ENCODE data around the gene CYP2C19.
"Not testable (repeated sequence)": the region's sequence is repeated elsewhere in the genome, so short reads cannot be mapped to it uniquely, and the experiment has no call there.

Gene CYP2C19

DNA sequence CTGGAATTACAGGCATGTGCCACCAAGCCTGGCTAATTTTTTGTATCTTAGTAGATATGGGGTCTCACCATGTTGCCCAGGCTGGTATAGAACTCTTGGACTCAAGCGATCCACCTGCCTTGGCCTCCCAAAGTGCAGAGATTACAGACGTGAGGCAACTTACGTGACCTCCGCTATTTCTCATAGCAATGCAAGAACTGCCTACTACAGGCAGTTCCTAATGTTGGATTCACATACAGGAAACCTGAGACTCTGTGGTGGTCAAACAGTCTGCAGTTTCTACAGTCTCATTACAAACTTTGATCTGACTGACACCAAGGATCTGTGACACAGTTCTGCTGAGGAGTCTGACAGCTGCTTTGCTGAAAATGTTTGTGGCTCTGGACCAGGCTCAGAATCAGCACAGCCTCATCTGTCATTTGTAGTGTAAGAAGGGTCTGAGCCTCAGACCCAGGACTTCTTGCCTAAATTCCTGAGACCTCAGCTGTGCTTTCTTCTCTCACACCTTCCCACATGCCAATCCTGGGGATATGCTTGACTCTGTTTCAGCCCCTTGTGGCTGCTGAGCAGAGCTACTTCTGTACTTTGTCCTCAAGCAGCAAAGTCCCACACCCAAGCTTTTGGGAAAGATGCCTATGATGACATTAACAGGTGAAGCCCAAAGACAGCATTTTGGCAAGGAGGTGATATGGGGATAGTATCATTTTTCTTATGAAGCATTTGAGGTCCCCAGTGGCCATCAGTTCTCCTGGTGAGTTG is 128.0 kb downstream of the CYP2C19 start:
- no peak for DNase-seq

DNA sequence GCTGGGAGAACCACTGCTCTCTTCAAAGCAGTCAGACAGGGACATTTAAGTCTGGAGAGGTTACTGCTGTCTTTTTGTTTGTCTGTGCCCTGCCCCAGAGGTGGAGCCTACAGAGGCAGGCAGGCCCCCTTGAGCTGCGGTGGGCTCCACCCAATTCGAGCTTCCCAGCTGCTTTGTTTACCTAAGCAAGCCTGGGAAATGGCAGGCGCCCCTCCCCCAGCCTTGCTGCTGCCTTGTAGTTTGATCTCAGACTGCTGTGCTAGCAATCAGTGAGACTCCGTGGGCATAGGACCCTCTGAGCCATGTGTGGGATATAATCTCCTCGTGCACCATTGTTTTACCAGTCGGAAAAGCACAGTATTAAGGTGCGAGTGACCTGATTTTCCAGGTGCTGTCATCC is 135.9 kb downstream of the CYP2C19 start:
- not testable (repeated sequence) for DNase-seq

DNA sequence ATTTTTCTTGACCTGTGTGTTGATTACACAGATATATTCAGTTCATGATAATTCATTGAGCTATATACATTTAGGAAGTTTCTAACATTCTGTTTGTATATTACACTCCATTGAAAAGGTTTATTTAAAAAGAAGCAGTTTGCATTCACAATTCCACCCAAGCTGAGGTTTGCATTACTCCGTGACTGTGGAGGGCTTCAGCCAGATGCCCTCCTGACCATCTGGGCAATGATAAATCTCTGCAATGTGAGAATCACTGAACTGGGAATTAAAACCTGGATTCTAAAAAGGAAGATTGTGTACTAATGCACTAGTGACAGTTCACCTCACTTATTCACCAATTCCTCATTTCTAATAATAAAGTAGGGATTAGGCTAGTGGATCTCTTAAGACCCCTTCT is 139.6 kb downstream of the CYP2C19 start:
- no peak for DNase-seq

DNA sequence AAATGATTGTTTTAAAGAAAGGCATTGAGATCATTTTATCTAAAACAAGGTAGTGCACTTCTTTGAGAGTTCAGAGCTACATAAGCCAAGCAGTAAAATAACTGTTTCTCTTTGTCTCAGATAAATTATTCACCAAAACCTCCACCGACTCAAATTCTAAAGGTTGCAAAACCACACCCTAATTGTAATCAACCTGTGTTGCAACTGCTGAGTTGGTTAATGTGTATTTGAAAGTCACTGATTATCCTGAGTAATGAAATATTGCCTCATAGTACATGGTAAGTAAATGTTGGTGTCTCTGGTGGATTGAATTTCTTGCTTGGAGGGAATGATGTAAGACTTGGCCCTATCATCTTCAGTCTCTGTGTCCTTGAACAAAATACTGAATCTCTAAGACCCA is 140.1 kb downstream of the CYP2C19 start:
- no peak for DNase-seq

Data from activated naive CD4-positive, alpha-beta T cell treated with Interleukin-2 at 50 U/mL for 16 hours (primary cell).